ENCODE data around the gene TICAM1.
"Not testable (repeated sequence)": the region's sequence is repeated elsewhere in the genome, so short reads cannot be mapped to it uniquely, and the experiment has no call there.

The TICAM1 gene

GRCh38 chr19:4803736-4804695 lies 27.5 kb downstream of the TICAM1 start:
- no peaks in the 10 kb centered on the region for H3K79me2 ChIP-seq (ENCODE audit: control insufficient read depth, insufficient read depth, low read length, unreplicated experiment)
- H2AFZ ChIP-seq (ENCODE audit: low read length, unreplicated experiment): no peak overlapping the region
- H3K4me3 ChIP-seq (ENCODE audit: low read depth, low read length): no peak overlapping the region

DNA sequence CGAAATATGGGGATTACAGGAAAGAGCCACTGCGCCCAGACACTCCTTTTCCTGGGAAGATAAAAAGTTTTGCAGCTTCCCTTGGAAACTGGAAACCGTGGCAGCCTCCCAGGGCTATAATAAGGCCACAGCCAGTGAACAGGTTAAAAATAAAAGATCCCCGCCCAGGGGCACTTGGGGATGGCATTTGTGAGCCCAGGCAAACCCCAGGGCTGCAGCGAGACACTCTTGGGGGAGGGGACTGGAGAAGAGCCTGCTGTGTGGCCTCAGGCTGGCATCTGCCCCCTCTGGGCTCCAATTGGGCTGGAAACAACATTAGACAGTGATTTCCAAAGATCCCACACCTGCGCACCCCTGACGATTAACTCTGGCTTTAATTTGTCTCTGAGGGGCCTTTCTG lies 28.8 kb downstream of the TICAM1 start:
- H3K79me2 ChIP-seq (ENCODE audit: control insufficient read depth, insufficient read depth, low read length, unreplicated experiment): no peaks in the 10 kb centered on the region
- H3K36me3 ChIP-seq (ENCODE audit: insufficient read depth, low read length): no peaks in the 10 kb centered on the region
- no peaks in the 10 kb centered on the region for H3K4me1 ChIP-seq (ENCODE audit: control insufficient read depth, insufficient read depth, low read length, unreplicated experiment)
- H3K4me3 ChIP-seq (ENCODE audit: low read depth, low read length): no peak overlapping the region
- H3K27me3 ChIP-seq (ENCODE audit: insufficient read depth, low read length): no peaks in the 10 kb centered on the region
- H3K27ac ChIP-seq (ENCODE audit: low read depth, low read length): no peak overlapping the region
- no peak overlapping the region for H2AFZ ChIP-seq (ENCODE audit: low read length, unreplicated experiment)

More at GRCh38 chr19:4803736-4804695, 27.5 kb downstream of the TICAM1 start:
- Histone ChIP-seq H3K27me3 (ENCODE audit: insufficient read depth, low read length) (no peaks in the 10 kb centered on the region), H3K27ac (ENCODE audit: low read depth, low read length) (no peak overlapping the region), H3K36me3 (ENCODE audit: insufficient read depth, low read length) (no peaks in the 10 kb centered on the region), H3K4me1 (ENCODE audit: control insufficient read depth, insufficient read depth, low read length, unreplicated experiment) (no peaks in the 10 kb centered on the region)

- Histone ChIP-seq H2AFZ (ENCODE audit: low read length, unreplicated experiment) (no peak overlapping the region), H3K27ac (ENCODE audit: low read depth, low read length) (no peak overlapping the region), H3K4me3 (ENCODE audit: low read depth, low read length) (no peak overlapping the region), H3K4me1 (ENCODE audit: control insufficient read depth, insufficient read depth, low read length, unreplicated experiment) (no peaks in the 10 kb centered on the region), H3K79me2 (ENCODE audit: control insufficient read depth, insufficient read depth, low read length, unreplicated experiment) (peaks cover 4% of the 10 kb centered on the region), H3K36me3 (ENCODE audit: insufficient read depth, low read length) (no peaks in the 10 kb centered on the region), H3K27me3 (ENCODE audit: insufficient read depth, low read length) (no peaks in the 10 kb centered on the region)
These were observed 30.4 kb downstream of the TICAM1 start for GRCh38 chr19:4801085-4801619.

- Histone ChIP-seq H3K36me3 (ENCODE audit: insufficient read depth, low read length) (no peaks in the 10 kb centered on the region), H3K27ac (ENCODE audit: low read depth, low read length) (no peak overlapping the region), H3K4me3 (ENCODE audit: low read depth, low read length) (no peak overlapping the region), H3K79me2 (ENCODE audit: control insufficient read depth, insufficient read depth, low read length, unreplicated experiment) (peaks cover 4% of the 10 kb centered on the region), H3K4me1 (ENCODE audit: control insufficient read depth, insufficient read depth, low read length, unreplicated experiment) (no peaks in the 10 kb centered on the region), H3K27me3 (ENCODE audit: insufficient read depth, low read length) (no peaks in the 10 kb centered on the region), H2AFZ (ENCODE audit: low read length, unreplicated experiment) (no peak overlapping the region)
These were observed 30.9 kb downstream of the TICAM1 start for GRCh38 chr19:4800591-4801081.

DNA sequence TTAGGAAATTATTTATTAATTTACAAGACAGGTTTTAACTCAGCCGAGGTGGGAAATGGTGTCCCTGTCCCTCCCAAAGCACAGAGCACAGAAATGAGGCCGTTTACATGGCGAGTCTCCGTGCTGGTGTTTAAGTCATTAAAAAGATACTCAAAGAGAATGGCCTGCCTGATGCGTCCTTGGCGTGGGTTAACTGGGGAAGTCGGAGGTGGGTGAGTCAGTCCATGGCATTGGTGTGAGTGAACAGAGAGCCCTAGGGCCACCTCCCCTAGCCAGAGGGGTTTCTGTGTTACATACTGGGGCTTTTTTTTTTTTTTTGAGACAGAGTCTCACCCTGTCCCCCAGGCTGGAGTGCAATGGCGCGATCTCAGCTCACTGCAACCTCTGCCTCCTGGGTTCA lies 36.1 kb downstream of the TICAM1 start:
- Histone ChIP-seq H3K27me3 (ENCODE audit: insufficient read depth, low read length) (no peaks in the 10 kb centered on the region), H3K4me1 (ENCODE audit: control insufficient read depth, insufficient read depth, low read length, unreplicated experiment) (no peaks in the 10 kb centered on the region), H3K79me2 (ENCODE audit: control insufficient read depth, insufficient read depth, low read length, unreplicated experiment) (peaks cover 33% of the 10 kb centered on the region), H3K36me3 (ENCODE audit: insufficient read depth, low read length) (peaks cover 2% of the 10 kb centered on the region; the same call in 1 of the 2 replicates), H2AFZ (ENCODE audit: low read length, unreplicated experiment) (no peak overlapping the region), H3K27ac (ENCODE audit: low read depth, low read length) (no peak overlapping the region), H3K4me3 (ENCODE audit: low read depth, low read length) (no peak overlapping the region)

DNA sequence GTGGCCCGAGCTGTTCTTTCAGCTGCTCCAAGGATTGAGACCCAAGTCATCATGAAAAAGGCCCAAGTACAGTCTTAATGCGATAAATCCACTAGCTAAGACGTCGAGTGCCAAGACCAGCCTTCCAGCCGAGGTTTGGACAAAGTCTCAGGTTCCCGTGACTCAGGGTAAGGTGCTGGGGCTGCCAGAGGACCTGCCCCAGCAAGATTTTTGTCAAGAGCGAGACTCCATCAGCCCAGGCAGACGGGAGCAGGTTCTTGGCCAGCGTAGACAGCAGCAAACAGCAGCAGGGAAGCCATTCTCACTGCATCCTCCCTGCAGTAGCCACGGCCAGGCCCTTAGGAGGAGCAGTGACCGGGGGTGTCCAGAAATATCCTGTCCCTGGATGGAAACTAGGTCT lies 36.5 kb downstream of the TICAM1 start:
- H3K4me3 ChIP-seq (ENCODE audit: low read depth, low read length): no peak overlapping the region
- peaks cover 33% of the 10 kb centered on the region for H3K79me2 ChIP-seq (ENCODE audit: control insufficient read depth, insufficient read depth, low read length, unreplicated experiment)
- no peak overlapping the region for H3K27ac ChIP-seq (ENCODE audit: low read depth, low read length)
- peaks cover 2% of the 10 kb centered on the region; the same call in 1 of the 2 replicates for H3K36me3 ChIP-seq (ENCODE audit: insufficient read depth, low read length)
- no peak overlapping the region for H2AFZ ChIP-seq (ENCODE audit: low read length, unreplicated experiment)
- H3K27me3 ChIP-seq (ENCODE audit: insufficient read depth, low read length): no peaks in the 10 kb centered on the region
- no peaks in the 10 kb centered on the region for H3K4me1 ChIP-seq (ENCODE audit: control insufficient read depth, insufficient read depth, low read length, unreplicated experiment)

DNA sequence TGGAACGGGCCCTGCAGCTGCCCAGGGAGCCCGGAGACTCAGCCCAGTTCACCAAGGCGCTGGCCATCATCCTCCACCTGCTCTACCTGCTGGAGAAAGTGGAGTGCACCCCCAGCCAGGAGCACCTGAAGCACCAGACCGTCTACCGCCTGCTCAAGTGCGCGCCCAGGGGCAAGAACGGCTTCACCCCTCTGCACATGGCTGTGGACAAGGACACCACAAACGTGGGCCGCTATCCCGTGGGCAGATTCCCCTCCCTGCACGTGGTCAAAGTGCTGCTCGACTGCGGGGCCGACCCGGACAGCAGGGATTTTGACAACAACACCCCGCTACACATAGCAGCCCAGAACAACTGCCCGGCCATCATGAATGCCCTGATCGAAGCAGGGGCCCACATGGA lies 38.2 kb downstream of the TICAM1 start:
- H3K27ac ChIP-seq (ENCODE audit: low read depth, low read length); H3K36me3 ChIP-seq (ENCODE audit: insufficient read depth, low read length); H2AFZ ChIP-seq (ENCODE audit: low read length, unreplicated experiment); H3K4me1 ChIP-seq (ENCODE audit: control insufficient read depth, insufficient read depth, low read length, unreplicated experiment); H3K4me3 ChIP-seq (ENCODE audit: low read depth, low read length); H3K27me3 ChIP-seq (ENCODE audit: insufficient read depth, low read length): not testable (repeated sequence)
- peaks cover 33% of the 10 kb centered on the region for H3K79me2 ChIP-seq (ENCODE audit: control insufficient read depth, insufficient read depth, low read length, unreplicated experiment)

DNA sequence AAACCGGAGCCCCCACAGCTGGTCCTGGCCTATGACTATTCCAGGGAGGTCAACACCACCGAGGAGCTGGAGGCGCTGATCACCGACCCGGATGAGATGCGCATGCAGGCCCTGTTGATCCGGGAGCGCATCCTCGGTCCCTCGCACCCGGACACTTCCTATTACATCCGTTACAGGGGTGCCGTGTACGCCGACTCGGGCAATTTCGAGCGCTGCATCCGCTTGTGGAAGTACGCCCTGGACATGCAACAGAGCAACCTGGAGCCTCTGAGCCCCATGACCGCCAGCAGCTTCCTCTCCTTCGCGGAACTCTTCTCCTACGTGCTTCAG lies 38.7 kb downstream of the TICAM1 start:
- peaks cover 33% of the 10 kb centered on the region for H3K79me2 ChIP-seq (ENCODE audit: control insufficient read depth, insufficient read depth, low read length, unreplicated experiment)

DNA sequence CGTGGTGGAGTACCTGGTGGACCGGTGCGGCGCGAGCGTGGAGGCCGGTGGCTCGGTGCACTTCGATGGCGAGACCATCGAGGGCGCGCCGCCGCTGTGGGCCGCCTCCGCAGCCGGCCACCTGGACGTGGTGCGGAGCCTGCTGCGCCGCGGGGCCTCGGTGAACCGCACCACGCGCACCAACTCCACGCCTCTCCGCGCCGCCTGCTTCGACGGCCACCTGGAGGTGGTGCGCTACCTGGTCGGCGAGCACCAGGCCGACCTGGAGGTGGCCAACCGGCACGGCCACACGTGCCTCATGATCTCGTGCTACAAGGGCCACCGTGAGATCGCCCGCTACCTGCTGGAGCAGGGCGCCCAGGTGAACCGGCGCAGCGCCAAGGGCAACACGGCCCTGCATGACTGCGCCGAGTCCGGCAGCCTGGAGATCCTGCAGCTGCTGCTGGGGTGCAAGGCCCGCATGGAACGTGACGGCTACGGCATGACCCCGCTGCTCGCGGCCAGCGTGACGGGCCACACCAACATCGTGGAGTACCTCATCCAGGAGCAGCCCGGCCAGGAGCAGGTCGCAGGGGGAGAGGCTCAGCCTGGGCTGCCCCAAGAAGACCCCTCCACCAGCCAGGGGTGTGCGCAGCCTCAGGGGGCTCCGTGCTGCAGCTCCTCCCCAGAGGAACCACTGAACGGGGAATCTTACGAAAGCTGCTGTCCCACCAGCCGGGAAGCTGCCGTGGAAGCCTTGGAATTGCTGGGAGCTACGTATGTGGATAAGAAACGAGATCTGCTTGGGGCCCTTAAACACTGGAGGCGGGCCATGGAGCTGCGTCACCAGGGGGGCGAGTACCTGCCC lies 39.3 kb downstream of the TICAM1 start:
- not testable (repeated sequence) for H3K27me3 ChIP-seq (ENCODE audit: insufficient read depth, low read length); H3K36me3 ChIP-seq (ENCODE audit: insufficient read depth, low read length); H3K4me1 ChIP-seq (ENCODE audit: control insufficient read depth, insufficient read depth, low read length, unreplicated experiment)
- peak overlapping the region; percentile 77 for H3K27ac ChIP-seq (ENCODE audit: low read depth, low read length)
- H2AFZ ChIP-seq (ENCODE audit: low read length, unreplicated experiment): peak overlapping the region; percentile 53
- peaks cover 33% of the 10 kb centered on the region for H3K79me2 ChIP-seq (ENCODE audit: control insufficient read depth, insufficient read depth, low read length, unreplicated experiment)
- peak overlapping the region; percentile 95 for H3K4me3 ChIP-seq (ENCODE audit: low read depth, low read length)

More for the DNA sequence above, 38.7 kb downstream of the TICAM1 start:
- not testable (repeated sequence) for H3K27me3 ChIP-seq (ENCODE audit: insufficient read depth, low read length); H3K4me1 ChIP-seq (ENCODE audit: control insufficient read depth, insufficient read depth, low read length, unreplicated experiment); H3K36me3 ChIP-seq (ENCODE audit: insufficient read depth, low read length); H3K27ac ChIP-seq (ENCODE audit: low read depth, low read length); H2AFZ ChIP-seq (ENCODE audit: low read length, unreplicated experiment)
- peak overlapping the region; percentile 95 for H3K4me3 ChIP-seq (ENCODE audit: low read depth, low read length)

GRCh38 chr19:4791183-4792018 lies 40.1 kb downstream of the TICAM1 start, which contains the start of gene FEM1A:
Gene FEM1A, plus strand, starts transcription at chr19:4791734. Its CDS starts 121 bp downstream, at chr19:4791855.
- Histone ChIP-seq H3K27ac (ENCODE audit: low read depth, low read length) (peak within 1 kb of the TSS; percentile 77), H3K79me2 (ENCODE audit: control insufficient read depth, insufficient read depth, low read length, unreplicated experiment) (peaks cover 30% of the 10 kb centered on the region), H3K27me3 (ENCODE audit: insufficient read depth, low read length) (no peaks in the 10 kb centered on the region), H3K36me3 (ENCODE audit: insufficient read depth, low read length) (peaks cover 2% of the 10 kb centered on the region; the same call in 1 of the 2 replicates), H2AFZ (ENCODE audit: low read length, unreplicated experiment) (peak within 1 kb of the TSS; percentile 53), H3K4me1 (ENCODE audit: control insufficient read depth, insufficient read depth, low read length, unreplicated experiment) (no peaks in the 10 kb centered on the region), H3K4me3 (ENCODE audit: low read depth, low read length) (peak within 1 kb of the TSS; percentile 95)
